Large intestine (tissue), 3 donors: ENCODE measurements around the gene KAZN. TPM values are rescaled to one million over a fixed set of nuclear protein-coding genes. Genes with fewer than 3 reads are reported as not detected.

Experiments
- DNase-seq, 2 donors: peaks; one replicate each; pipeline versions ENCODE4 v3.0.0 to v3.0.0-alpha.2; 2013
- H3K27ac ChIP-seq: one replicate; pipeline ENCODE4 v1.5.1; 2013; ENCODE audit warnings: low read length
- H3K27me3 ChIP-seq: 2 replicates; pipeline ENCODE4 v1.6.1; 2013; ENCODE audit warnings: low read length; ENCODE audit not compliant: control insufficient read depth, insufficient read depth
- H3K36me3 ChIP-seq: 2 replicates; pipeline ENCODE4 v1.6.1; 2013; ENCODE audit warnings: low read length; ENCODE audit not compliant: control insufficient read depth, insufficient read depth
- H3K4me1 ChIP-seq: one replicate; pipeline ENCODE4 v1.6.1; 2013; ENCODE audit warnings: low read length; ENCODE audit not compliant: control insufficient read depth, insufficient read depth
- H3K4me3 ChIP-seq: one replicate; pipeline ENCODE4 v1.5.1; 2013; ENCODE audit warnings: low read length
- H3K9me3 ChIP-seq: one replicate; pipeline ENCODE4 v1.6.1; 2013; ENCODE audit warnings: mild to moderate bottlenecking, low read depth, low read length, moderate library complexity; ENCODE audit not compliant: control insufficient read depth
- WGBS: methylation state at CpG from one replicate; pipeline ENCODE4 v1.1.5; 2013; ENCODE audit warnings: low lambda C conversion rate; ENCODE audit not compliant: insufficient coverage; 5-methylcytosine and 5-hydroxymethylcytosine counted together
- polyA plus RNA-seq: library from polyadenylated mRNA; unstranded; fragments of 120-200 nt; gene quantifications from one replicate; pipeline ENCODE4 v1.2.1, GENCODE V29; 2013

The KAZN gene
- polyA plus RNA-seq, 1 donor: 30.4 TPM

DNA sequence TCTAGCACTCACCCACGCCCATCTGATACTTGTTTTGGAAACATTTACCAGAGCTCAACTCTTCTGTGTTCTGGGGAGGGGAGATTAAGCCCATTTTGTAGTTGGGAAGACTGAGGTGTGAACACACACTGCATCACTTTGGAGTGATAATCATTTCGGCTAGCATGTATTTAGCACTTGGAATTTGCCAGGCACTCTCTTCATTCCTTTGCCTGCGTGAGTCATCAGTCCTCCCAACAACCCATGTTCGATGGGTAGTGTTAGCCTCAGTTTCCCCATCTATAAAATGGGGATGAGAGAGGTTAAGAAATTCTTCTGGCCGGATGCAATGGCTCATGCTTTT, 372.3 kb downstream of the KAZN start:
- no peaks in the 10 kb centered on the region for H3K9me3 ChIP-seq
- H3K36me3 ChIP-seq: peaks cover 9% of the 10 kb centered on the region
- no peaks in the 10 kb centered on the region for H3K4me1 ChIP-seq
- H3K27me3 ChIP-seq: no peaks in the 10 kb centered on the region
- DNase-seq: no peak
- 100% methylated on average over 1 of the region's 5 CpGs for WGBS
- H3K27ac ChIP-seq: no peak overlapping the region
- no peak overlapping the region for H3K4me3 ChIP-seq

GRCh38 chr1:14971221-14971620, 372.7 kb downstream of the KAZN start:
- Histone ChIP-seq H3K27ac (no peak overlapping the region), H3K27me3 (no peaks in the 10 kb centered on the region), H3K4me3 (no peak overlapping the region), H3K36me3 (peaks cover 9% of the 10 kb centered on the region), H3K4me1 (no peaks in the 10 kb centered on the region), H3K9me3 (no peaks in the 10 kb centered on the region)
- no peak for DNase-seq
- WGBS: 89% methylated on average over 2 of the region's 12 CpGs

- WGBS: no CpG with 5 or more reads among the region's 7 CpGs
- H3K36me3 ChIP-seq: peaks cover 7% of the 10 kb centered on the region
- no peak for DNase-seq
- no peak overlapping the region for H3K4me3 ChIP-seq
- H3K27me3 ChIP-seq: no peaks in the 10 kb centered on the region
- H3K27ac ChIP-seq: no peak overlapping the region
- H3K9me3 ChIP-seq: no peaks in the 10 kb centered on the region
- H3K4me1 ChIP-seq: no peaks in the 10 kb centered on the region
Observed at GRCh38 chr1:14972107-14972506, 373.6 kb downstream of the KAZN start.

- Histone ChIP-seq H3K4me3 (no peak overlapping the region), H3K27me3 (no peaks in the 10 kb centered on the region), H3K27ac (no peak overlapping the region), H3K9me3 (no peaks in the 10 kb centered on the region), H3K36me3 (peaks cover 2% of the 10 kb centered on the region), H3K4me1 (no peaks in the 10 kb centered on the region)
- no CpG with 5 or more reads among the region's 5 CpGs for WGBS
- DNase-seq: no peak
Observed at GRCh38 chr1:14973773-14974172, 375.3 kb downstream of the KAZN start.

GRCh38 chr1:14974361-14974760, 375.9 kb downstream of the KAZN start:
- DNase-seq: no peak
- no peaks in the 10 kb centered on the region for H3K27me3 ChIP-seq
- H3K4me1 ChIP-seq: no peaks in the 10 kb centered on the region
- peaks cover 2% of the 10 kb centered on the region for H3K36me3 ChIP-seq
- H3K27ac ChIP-seq: no peak overlapping the region
- H3K9me3 ChIP-seq: no peaks in the 10 kb centered on the region
- no CpG with 5 or more reads among the region's 2 CpGs for WGBS
- H3K4me3 ChIP-seq: no peak overlapping the region

- H3K27me3 ChIP-seq: no peaks in the 10 kb centered on the region
- H3K27ac ChIP-seq: no peak overlapping the region
- H3K9me3 ChIP-seq: no peaks in the 10 kb centered on the region
- no CpG with 5 or more reads among the region's 4 CpGs for WGBS
- peaks cover 2% of the 10 kb centered on the region for H3K36me3 ChIP-seq
- DNase-seq: no peak
- no peaks in the 10 kb centered on the region for H3K4me1 ChIP-seq
- H3K4me3 ChIP-seq: no peak overlapping the region
Observed at GRCh38 chr1:14975119-14975518, 376.6 kb downstream of the KAZN start.

GRCh38 chr1:14976256-14976655, 377.8 kb downstream of the KAZN start:
- H3K9me3 ChIP-seq: no peaks in the 10 kb centered on the region
- no peak for DNase-seq
- peaks cover 2% of the 10 kb centered on the region for H3K36me3 ChIP-seq
- H3K27ac ChIP-seq: no peak overlapping the region
- no peaks in the 10 kb centered on the region for H3K4me1 ChIP-seq
- H3K27me3 ChIP-seq: no peaks in the 10 kb centered on the region
- no peak overlapping the region for H3K4me3 ChIP-seq
- no CpG with 5 or more reads among the region's 13 CpGs for WGBS

DNA sequence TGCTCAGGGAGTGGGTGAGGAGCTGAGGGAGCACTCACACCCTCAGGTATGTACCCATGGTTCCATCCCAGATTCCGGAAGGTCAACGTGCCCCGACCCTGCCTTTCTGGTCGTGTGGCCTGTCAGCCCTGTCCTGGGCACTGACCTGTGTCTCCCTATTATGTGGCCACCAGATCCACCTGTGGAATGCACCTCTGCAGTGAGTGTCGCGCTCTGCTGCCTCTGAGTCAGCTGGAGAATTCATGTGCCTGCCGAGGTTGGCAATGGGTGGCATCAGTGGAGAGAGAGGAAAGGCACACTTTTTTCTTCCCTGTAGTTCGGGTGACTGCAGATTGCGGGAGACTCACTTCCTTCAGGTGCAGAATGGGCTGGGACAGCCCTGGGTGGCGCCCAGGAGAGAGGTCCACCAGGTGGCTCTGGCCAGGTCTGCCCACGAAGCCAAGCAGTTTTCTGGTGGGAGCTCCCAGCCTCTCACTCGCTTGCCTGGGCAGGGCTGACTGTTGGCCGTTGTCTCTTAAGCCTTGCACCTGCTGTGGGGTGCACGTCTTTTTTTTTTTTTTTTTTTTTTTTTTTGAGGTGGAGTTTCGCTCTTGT, 378.9 kb downstream of the KAZN start:
- Histone ChIP-seq H3K27me3 (no peaks in the 10 kb centered on the region), H3K4me1 (no peaks in the 10 kb centered on the region), H3K36me3 (no peaks in the 10 kb centered on the region), H3K27ac (no peak overlapping the region), H3K9me3 (no peaks in the 10 kb centered on the region), H3K4me3 (no peak overlapping the region)
- WGBS: no CpG with 5 or more reads among the region's 15 CpGs
- no peak for DNase-seq

- no peak for DNase-seq
- Histone ChIP-seq H3K27ac (no peak overlapping the region), H3K27me3 (no peaks in the 10 kb centered on the region), H3K4me1 (no peaks in the 10 kb centered on the region), H3K4me3 (no peak overlapping the region), H3K9me3 (no peaks in the 10 kb centered on the region), H3K36me3 (no peaks in the 10 kb centered on the region)
- 80% methylated on average over 1 of the region's 17 CpGs for WGBS
Observed at GRCh38 chr1:14980621-14981218, 382.2 kb downstream of the KAZN start.

DNA sequence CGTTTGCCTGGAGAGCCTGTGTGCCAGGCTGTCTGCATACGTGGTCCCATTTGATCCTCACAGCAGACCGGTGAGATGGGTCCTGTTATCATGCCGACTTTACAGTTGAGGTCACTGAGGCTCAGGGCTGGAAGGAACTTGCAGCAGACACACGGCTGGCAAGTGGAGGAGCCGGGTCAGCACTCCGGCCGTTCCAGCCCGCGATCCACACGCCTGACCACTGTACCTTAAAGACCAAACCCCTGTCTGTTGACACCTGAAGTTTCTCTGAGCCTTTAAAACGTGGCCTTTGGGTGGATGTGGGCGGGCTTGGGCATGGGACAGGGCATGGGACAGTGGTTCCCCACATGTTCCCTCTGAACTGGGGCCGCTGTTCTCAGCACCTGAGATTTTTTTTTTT, 383.5 kb downstream of the KAZN start:
- DNase-seq: no peak
- H3K4me1 ChIP-seq: no peaks in the 10 kb centered on the region
- WGBS: no CpG with 5 or more reads among the region's 14 CpGs
- H3K27me3 ChIP-seq: no peaks in the 10 kb centered on the region
- no peak overlapping the region for H3K4me3 ChIP-seq
- H3K36me3 ChIP-seq: no peaks in the 10 kb centered on the region
- H3K9me3 ChIP-seq: no peaks in the 10 kb centered on the region
- no peak overlapping the region for H3K27ac ChIP-seq

DNA sequence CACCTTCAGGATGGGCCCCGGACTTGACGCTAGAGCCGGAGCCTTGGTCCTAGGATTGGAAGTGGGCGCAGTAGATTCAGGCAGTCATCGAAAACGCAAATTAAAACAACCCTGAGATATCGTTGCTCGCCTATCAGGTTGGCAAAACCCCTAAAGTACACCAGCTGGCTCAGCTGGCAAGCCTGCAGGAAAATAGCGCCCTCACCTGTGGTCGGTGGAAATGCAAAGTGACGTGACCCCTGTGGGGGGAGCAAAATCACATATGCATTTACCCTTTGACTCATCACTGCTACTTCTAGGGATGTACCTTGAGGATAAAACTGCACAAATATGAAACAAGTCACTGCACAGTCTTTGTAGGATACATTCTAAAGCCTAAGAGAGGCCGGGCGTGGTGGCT, 384.8 kb downstream of the KAZN start:
- Histone ChIP-seq H3K9me3 (no peaks in the 10 kb centered on the region), H3K36me3 (no peaks in the 10 kb centered on the region), H3K27ac (no peak overlapping the region), H3K27me3 (no peaks in the 10 kb centered on the region), H3K4me1 (no peaks in the 10 kb centered on the region), H3K4me3 (no peak overlapping the region)
- no CpG with 5 or more reads among the region's 13 CpGs for WGBS
- no peak for DNase-seq
